HUES6 (cell line): ENCODE results near the gene INTS4.
"Not testable (repeated sequence)": the region's sequence is repeated elsewhere in the genome, so short reads cannot be mapped to it uniquely, and the experiment has no call there.

ENCODE experiments used
- H3K27ac ChIP-seq: 2 replicates; pipeline ENCODE4 v1.7.0; 2013; ENCODE audit warnings: low read depth, mild to moderate bottlenecking, low read length, inconsistent platforms
- H3K27me3 ChIP-seq: 2 replicates; pipeline ENCODE4 v1.6.1; 2013; ENCODE audit warnings: low read length; ENCODE audit not compliant: control insufficient read depth, insufficient read depth
- H3K36me3 ChIP-seq: 2 replicates; pipeline ENCODE4 v1.6.1; 2013; ENCODE audit warnings: low read length; ENCODE audit not compliant: control insufficient read depth, insufficient read depth
- H3K4me1 ChIP-seq: 2 replicates; pipeline ENCODE4 v1.6.1; 2013; ENCODE audit warnings: low read length; ENCODE audit not compliant: control insufficient read depth, insufficient read depth
- H3K4me3 ChIP-seq: 2 replicates; pipeline ENCODE4 v1.5.1; 2013; ENCODE audit warnings: low read depth, low read length
- H3K9ac ChIP-seq: one replicate; pipeline ENCODE4 v1.6.1; 2013; ENCODE audit warnings: mild to moderate bottlenecking, low read length
- H3K9me3 ChIP-seq: 2 replicates; pipeline ENCODE4 v1.6.1; 2013; ENCODE audit warnings: low read depth, low read length; ENCODE audit not compliant: control insufficient read depth, insufficient read depth

The INTS4 gene

GRCh38 chr11:78036313-78036712 lies 41.8 kb upstream of the INTS4 start:
- Histone ChIP-seq H3K4me1 (peaks cover 10% of the 10 kb centered on the region; the same call in 1 of the 2 replicates), H3K27ac (no peak overlapping the region), H3K27me3 (no peaks in the 10 kb centered on the region), H3K4me3 (no peak overlapping the region), H3K9ac (no peak overlapping the region), H3K36me3 (no peaks in the 10 kb centered on the region), H3K9me3 (no peaks in the 10 kb centered on the region)

GRCh38 chr11:78034623-78035022 lies 40.2 kb upstream of the INTS4 start:
- no peaks in the 10 kb centered on the region for H3K36me3 ChIP-seq
- no peak overlapping the region for H3K4me3 ChIP-seq
- no peak overlapping the region for H3K9ac ChIP-seq
- no peak overlapping the region for H3K27ac ChIP-seq
- peaks cover 4% of the 10 kb centered on the region; the same call in 1 of the 2 replicates for H3K4me1 ChIP-seq
- no peaks in the 10 kb centered on the region for H3K27me3 ChIP-seq
- H3K9me3 ChIP-seq, result no peaks in the 10 kb centered on the region

- H3K27me3 ChIP-seq, result no peaks in the 10 kb centered on the region
- H3K9me3 ChIP-seq, result no peaks in the 10 kb centered on the region
- peaks cover 4% of the 10 kb centered on the region; the same call in 1 of the 2 replicates for H3K4me1 ChIP-seq
- no peak overlapping the region for H3K4me3 ChIP-seq
- H3K27ac ChIP-seq, result no peak overlapping the region
- H3K9ac ChIP-seq, result no peak overlapping the region
- H3K36me3 ChIP-seq, result no peaks in the 10 kb centered on the region
Measured at GRCh38 chr11:78033040-78033439, 38.6 kb upstream of the INTS4 start.

- Histone ChIP-seq H3K9me3 (peaks cover 3% of the 10 kb centered on the region; the same call in 1 of the 2 replicates), H3K9ac (no peak overlapping the region), H3K36me3 (no peaks in the 10 kb centered on the region), H3K27ac (no peak overlapping the region), H3K4me1 (peaks cover 4% of the 10 kb centered on the region; the same call in 1 of the 2 replicates), H3K4me3 (no peak overlapping the region), H3K27me3 (no peaks in the 10 kb centered on the region)
Measured at GRCh38 chr11:78032090-78032489, 37.6 kb upstream of the INTS4 start.

- peaks cover 3% of the 10 kb centered on the region; the same call in 1 of the 2 replicates for H3K9me3 ChIP-seq
- no peaks in the 10 kb centered on the region for H3K36me3 ChIP-seq
- H3K9ac ChIP-seq, result no peak overlapping the region
- H3K4me3 ChIP-seq, result no peak overlapping the region
- H3K27me3 ChIP-seq, result no peaks in the 10 kb centered on the region
- no peak overlapping the region for H3K27ac ChIP-seq
- peaks cover 4% of the 10 kb centered on the region; the same call in 1 of the 2 replicates for H3K4me1 ChIP-seq
Measured at GRCh38 chr11:78031629-78032028, 37.2 kb upstream of the INTS4 start.

GRCh38 chr11:78030429-78031325 lies 36.2 kb upstream of the INTS4 start:
- Histone ChIP-seq H3K4me3 (no peak overlapping the region), H3K27ac (no peak overlapping the region), H3K27me3 (no peaks in the 10 kb centered on the region), H3K9me3 (peaks cover 3% of the 10 kb centered on the region; the same call in 1 of the 2 replicates), H3K4me1 (peaks cover 4% of the 10 kb centered on the region; the same call in 1 of the 2 replicates), H3K9ac (no peak overlapping the region), H3K36me3 (no peaks in the 10 kb centered on the region)

- H3K36me3 ChIP-seq, H3K4me1 ChIP-seq, H3K4me3 ChIP-seq: not testable (repeated sequence)
Measured at GRCh38 chr11:78028423-78028822, 34.0 kb upstream of the INTS4 start.

GRCh38 chr11:78027759-78028158 lies 33.3 kb upstream of the INTS4 start:
- Histone ChIP-seq H3K9ac (no peak overlapping the region), H3K9me3 (peaks cover 3% of the 10 kb centered on the region; the same call in 1 of the 2 replicates), H3K36me3 (no peaks in the 10 kb centered on the region), H3K27me3 (no peaks in the 10 kb centered on the region), H3K4me1 (peaks cover 6% of the 10 kb centered on the region; the same call in 1 of the 2 replicates), H3K27ac (no peak overlapping the region), H3K4me3 (no peak overlapping the region)

More at GRCh38 chr11:78028423-78028822, 34.0 kb upstream of the INTS4 start:
- H3K27ac ChIP-seq, H3K27me3 ChIP-seq, H3K9me3 ChIP-seq, H3K9ac ChIP-seq: not testable (repeated sequence)

- H3K27ac ChIP-seq, result no peak overlapping the region
- no peak overlapping the region for H3K4me3 ChIP-seq
- H3K36me3 ChIP-seq, result no peaks in the 10 kb centered on the region
- H3K27me3 ChIP-seq, result no peaks in the 10 kb centered on the region
- peaks cover 20% of the 10 kb centered on the region for H3K4me1 ChIP-seq
- no peak overlapping the region for H3K9ac ChIP-seq
- peaks cover 3% of the 10 kb centered on the region; the same call in 1 of the 2 replicates for H3K9me3 ChIP-seq
Measured at GRCh38 chr11:78025378-78025777, 30.9 kb upstream of the INTS4 start.

GRCh38 chr11:78023426-78023825 lies 29.0 kb upstream of the INTS4 start:
- Histone ChIP-seq H3K27me3 (no peaks in the 10 kb centered on the region), H3K9ac (peak overlapping the region; percentile 76), H3K4me1 (peaks cover 21% of the 10 kb centered on the region), H3K27ac (no peak overlapping the region), H3K4me3 (peak overlapping the region; percentile 68), H3K9me3 (peaks cover 3% of the 10 kb centered on the region; the same call in 1 of the 2 replicates), H3K36me3 (no peaks in the 10 kb centered on the region)
